ACHN (cell line): Measurements from ENCODE around the gene SRBD1.

Experiments used
- DNase-seq: peaks from one replicate; pipeline ENCODE4 v3.0.0-alpha.2; 2015
- in situ Hi-C: cut with HindIII; loops from 2 replicates; pipeline ENCODE4 v1.10.0; 2017; ENCODE audit warnings: low sequenced_read_pairs, low pct_ligation_motif_present, low pct_unique_long_range_greater_than_20kb

Gene SRBD1

DNA sequence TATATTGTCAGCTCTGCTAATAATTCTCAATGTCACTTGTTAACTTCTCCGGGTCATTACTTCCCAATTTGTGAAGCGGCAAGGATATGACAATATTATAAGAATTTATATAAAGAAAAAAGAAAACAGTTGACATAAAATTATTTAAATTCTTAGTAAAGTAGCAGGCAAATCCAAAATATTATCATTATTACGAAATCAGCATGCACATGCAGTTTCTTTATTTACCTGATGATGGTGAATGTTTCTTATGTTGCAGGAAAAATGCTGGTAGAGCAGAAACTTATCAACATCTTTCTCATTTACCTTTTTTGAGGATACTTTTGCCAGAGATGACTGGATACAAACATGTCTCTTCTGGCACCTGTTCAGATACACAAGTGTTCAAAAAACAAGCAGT, 38.1 kb downstream of the SRBD1 start:
- in situ Hi-C loops, result no loop called here
- no peak for DNase-seq

DNA sequence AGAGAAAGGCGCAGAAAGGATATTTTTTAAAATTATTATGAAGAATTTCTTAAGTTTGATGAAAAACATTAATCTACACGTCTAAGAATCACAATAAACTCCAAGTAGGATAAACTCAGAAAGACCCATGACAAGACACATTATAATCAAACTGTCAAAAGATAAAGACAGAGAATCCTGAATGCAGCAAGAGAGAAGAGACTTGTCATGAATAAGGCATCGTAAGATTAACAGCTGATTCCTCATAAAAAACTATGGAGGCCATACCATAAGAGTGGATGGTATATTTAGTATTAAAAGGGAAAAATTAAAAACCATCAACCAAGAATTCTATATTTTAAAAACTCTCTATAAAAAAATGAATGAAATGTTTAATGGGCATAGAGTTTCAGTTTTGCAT, 39.1 kb downstream of the SRBD1 start:
- DNase-seq, result no peak
- in situ Hi-C loops, result no loop called here

DNA sequence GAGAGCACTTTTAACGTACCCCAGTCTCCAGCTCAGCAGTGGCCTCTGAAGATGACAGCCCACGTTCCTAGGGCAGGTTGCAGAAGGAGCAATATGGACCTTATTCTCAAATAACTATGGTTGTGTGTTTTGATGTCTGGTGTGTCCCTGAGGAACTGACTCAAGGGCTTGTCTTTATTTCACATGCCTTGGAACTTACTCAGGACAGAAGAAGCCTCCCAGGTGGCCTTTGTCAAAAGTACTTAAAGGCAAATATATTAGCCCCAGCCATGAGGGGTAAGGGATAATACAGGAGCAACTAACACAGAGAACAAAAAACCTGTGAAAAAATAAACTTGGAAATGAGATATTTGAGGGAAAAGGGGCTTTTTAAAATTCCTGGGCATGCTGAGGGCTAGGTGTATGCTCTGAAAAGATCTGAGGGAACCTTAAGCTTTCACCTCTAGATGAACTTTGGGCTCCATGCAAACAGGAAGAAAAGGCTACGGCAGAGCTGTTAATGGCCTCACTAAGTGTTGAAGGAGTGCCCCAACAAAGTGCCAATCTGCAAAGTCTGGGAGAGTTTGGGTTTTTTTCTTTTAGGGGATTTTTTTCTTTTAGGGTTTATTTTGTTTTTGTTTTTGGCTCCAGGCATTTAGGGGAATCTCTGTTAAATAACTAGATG, 40.3 kb downstream of the SRBD1 start:
- DNase-seq, result no peak
- in situ Hi-C loops, result no loop called here

DNA sequence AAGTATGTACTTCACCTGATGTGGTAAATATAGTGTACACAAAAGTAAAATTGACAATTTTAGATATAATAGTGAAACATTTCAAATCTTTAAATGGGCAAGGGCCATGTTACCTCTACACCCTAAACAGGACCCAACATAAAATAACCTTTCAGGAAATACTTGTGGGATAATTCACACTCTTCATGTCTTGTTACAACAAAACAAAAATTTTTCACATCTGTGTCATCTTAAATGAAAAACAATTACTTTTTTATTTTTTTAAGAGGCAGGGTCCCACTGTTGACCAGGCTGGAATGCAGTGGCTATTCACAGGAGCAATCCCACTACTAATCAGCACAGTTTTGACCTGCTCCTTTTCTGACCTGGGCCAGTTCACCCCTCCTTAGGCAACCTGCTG, 42.1 kb downstream of the SRBD1 start:
- DNase-seq, result no peak
- in situ Hi-C loops, result no loop called here

DNA sequence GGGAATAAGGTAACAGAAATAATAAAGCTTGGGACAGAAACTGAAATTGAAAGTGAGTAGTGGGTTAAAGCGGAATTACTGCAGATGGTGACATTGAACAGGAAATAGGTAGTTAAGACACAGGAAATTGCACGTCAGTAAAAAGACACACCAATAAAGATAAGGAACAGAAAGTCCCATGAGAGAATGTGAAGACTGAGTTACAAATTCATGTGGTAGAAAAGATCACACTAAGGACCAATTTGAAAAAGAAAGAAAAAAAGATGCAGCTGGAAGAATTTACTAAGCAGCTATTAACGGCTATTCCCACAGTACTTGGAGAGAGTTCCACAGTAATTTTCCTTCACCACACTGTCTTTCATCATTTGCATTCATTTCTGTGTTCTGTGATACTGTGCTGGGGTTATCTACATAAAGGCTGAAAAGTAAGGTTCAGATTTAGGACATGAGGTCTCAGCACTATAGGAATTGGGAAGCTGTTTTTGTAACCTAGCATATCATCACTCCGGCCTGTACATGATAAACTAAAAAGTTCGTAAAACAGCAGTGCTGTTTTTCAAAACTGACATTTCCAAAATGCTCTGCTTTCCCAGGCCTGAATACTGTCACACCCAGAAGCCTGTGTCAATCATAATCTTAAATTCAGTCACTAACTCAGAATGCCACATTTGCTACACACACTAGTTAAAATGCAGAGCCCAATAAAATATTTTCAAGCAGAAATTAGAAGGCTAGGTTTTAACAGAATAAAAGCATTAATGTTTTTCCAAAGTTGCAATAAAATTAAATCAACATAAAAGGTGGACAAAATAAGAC, 42.9 kb downstream of the SRBD1 start:
- in situ Hi-C loops, result no loop called here
- DNase-seq, result no peak

DNA sequence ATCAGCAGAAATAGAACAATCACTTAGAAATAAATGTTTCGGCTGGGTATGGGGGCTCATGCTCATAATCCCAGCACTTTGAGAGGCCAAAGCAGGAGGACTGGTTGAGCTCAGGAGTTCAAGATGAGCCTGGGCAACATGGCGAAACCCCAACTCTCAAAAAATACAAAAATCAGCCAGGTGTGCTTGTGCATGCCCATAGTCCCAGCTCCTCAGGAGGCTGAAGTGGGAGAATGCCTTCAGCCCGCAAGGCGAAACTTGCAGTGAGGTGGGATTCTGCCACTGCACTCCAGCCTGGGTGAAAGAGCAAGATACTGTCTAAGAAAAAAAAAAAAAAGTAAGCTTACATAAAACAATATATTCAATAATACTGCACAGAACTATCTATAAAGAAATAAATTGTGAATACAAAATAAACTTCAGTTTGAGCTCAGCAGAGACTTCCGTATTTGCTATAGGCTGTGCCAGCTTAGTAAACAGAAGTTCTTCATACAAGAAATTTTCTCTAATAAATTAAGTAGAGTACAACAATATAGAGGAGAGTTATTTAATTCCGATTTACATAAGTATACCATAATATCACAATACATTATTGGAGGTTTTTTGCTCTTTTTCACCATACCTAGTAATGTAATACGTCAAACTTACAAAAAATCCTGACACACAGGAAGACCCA, 43.6 kb downstream of the SRBD1 start:
- in situ Hi-C loops, result no loop called here
- DNase-seq, result no peak

DNA sequence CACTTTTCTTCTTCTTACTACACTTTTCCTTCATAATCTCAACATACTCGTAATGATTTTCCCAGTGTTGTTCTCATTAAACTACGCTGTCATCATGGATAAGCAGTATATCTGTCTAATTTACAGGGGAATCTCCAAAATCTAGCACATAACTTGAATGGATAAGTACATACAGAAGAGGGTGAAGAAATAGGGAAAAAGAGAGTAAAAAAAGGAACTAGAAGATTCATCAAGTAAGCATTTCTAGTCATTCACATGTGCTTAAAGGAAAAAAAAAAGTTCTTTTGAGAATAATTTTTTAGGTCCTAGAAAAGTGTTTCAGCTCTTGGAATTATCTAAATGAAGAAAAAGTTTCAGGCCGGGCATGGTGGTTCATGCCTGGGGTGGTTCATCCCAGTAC, 51.6 kb downstream of the SRBD1 start:
- in situ Hi-C loops, result no loop called here
- DNase-seq, result no peak

DNA sequence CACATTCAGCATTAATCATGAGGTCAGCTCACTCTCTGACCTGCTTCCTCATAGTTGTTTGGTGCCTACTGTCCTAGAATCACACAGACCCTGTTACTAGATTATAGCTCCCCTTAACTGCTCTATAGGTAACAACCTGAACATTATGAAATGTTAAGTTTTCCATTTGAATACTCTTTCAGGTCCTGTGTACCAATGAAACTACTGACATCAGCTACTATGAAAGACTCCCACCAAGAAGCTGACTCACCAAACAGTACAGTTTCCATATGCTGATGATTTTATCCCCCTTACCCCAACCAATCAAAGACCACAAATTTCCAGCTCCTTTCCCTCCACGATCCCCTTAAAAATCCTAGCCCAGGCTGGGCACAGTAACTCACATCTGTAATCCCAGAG, 56.3 kb downstream of the SRBD1 start:
- in situ Hi-C loops, result no loop called here
- no peak for DNase-seq

DNA sequence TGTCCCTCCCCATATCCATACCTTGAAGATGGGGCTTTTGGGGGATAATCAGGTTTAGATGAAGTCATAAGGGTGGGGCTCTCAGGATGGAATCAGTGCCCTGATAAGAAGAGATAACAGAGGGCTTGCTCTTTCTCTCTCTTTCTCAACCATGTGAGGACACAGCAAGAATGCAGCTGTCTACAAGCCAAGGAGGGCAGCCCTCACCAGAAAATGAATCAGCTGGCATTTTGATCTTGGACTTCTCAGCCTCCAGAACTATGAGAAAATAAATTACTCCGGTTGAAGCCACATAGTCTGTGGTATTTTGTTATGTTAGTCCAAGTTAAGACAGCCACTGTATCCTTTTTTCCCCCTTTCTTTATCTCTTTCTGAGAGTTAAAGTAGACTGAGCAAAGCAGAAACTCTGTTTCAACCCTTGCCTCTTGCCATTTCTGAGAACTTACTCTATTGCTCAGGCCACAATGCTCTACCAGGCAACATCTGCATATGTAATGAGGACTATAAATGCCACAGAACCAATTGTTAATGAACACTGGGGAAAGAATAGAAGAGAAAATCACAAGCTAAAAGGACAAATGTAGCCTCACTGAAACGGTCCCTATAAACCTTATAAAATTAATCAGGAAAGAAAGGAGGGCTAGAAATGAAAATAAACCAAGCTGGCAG, 56.9 kb downstream of the SRBD1 start:
- no peak for DNase-seq
- in situ Hi-C loops, result no loop called here

DNA sequence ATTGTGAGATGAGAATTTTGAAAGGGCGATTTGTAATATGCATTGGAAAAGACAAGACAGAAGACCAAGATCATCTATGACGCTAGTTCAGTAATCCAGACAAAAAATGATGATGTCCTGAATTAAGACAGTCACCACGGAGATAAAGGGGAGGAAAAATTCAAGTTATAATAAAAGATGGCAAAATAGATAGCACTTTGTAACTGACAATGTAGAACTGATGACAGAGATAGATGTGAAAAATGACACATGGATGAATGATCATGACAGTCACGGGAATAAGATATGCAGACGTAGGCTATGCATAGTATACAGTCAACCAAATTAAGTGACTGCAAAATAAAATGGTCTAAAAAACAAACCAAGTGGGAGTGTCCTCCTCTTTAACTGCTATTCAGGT, 59.2 kb downstream of the SRBD1 start:
- in situ Hi-C loops, result no loop called here

DNA sequence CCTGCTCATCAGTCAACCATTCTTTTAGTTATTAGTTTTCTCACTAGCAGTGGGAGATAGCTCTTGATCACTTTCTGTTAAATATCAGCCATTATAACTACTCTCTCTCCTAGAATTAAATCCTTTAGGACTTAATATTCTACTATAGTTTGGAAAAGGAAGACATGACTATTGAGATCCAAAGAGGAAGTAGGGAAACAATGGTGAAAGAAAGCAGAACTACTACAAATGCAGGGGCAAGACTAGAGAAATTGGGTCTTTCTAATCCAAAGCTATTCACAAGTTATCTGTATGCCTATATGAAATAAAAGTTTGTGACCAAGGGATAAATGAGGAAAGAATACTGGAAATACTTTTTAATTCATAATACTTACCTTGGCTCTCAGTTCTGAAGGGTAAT, 65.1 kb downstream of the SRBD1 start:
- no peak for DNase-seq
- in situ Hi-C loops, result no loop called here

More for the DNA sequence above, 59.2 kb downstream of the SRBD1 start:
- DNase-seq, result no peak

DNA sequence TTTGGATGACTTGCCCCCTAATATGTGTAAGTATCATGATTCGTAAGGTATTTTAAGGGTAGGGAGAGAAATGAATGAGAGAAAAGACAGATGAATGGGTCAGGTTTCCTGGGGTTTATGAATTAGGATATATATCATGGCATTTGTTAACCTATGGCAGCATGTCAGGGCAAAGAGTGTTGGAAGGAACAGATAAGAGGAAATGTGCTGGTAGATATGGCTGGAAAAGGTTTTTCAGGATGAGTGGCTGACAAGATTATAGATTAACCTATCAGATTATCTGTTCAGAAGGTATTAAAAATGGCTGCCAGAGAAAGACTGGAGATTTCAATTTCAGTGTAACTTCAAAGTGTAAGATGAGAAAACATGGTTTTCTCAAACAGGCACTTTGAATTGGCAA, 67.8 kb downstream of the SRBD1 start:
- in situ Hi-C loops, result no loop called here
- DNase-seq, result no peak

DNA sequence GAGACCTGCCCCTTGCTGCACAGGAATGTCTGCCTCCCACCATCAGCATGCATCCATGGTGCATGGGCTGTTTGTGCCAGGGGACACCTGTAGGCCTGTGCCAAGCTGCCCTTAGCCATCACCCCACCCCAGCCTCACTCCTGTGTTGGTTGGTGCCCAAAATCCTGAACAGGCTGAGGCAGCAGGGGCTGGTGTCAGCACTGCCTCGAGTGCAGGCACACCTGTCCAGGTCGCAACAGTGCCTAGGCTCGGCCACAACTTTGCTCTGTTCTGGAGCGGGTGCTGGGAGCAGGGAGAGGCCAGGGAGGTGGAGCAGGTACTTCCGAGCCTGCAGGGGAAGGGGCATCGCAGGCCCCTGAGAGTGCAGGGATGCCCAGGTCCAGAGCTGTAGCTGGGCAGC, 69.1 kb downstream of the SRBD1 start:
- in situ Hi-C loops, result no loop called here

DNA sequence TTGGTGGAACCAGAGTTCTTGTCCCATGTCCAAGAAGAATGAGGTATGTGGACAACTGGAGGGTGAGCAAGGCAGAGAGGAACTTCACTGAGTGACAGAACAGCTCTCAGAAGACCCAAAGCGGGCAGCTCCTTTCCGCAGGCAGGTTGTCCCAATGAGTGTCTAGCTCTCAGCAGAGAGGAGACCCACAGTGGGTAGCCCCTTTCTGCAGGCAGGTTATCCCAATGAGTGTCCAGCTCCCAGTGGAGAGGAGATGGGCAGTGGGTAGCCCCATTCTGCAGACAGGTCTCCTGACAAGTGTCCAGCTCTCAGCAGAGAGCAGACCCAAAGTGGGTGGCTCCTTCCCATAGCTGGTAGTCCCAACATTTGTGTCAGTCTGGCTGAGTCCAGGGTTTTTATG, 69.6 kb downstream of the SRBD1 start:
- in situ Hi-C loops, result no loop called here
- DNase-seq, result no peak

More for the DNA sequence above, 69.1 kb downstream of the SRBD1 start:
- no peak for DNase-seq

DNA sequence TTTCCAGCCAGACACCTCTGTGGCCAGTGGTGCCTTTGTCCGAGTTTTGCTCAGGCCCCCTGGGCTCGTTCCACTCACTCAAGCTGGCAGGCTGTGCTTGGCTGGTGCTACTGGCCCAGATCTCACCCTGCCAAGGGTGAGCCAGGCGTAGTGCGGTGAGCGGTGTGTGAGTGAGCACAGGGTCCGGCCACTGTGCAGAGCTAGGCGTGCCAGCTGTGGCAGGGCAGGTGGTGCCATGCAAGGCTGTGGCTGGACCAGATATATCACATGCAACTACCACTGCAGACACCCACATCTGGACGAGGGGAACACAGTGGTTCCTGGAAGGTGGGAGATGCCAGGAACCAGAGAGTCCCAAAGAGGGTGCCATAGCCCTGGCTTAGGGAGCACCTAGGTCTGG, 70.1 kb downstream of the SRBD1 start:
- no peak for DNase-seq
- in situ Hi-C loops, result no loop called here

DNA sequence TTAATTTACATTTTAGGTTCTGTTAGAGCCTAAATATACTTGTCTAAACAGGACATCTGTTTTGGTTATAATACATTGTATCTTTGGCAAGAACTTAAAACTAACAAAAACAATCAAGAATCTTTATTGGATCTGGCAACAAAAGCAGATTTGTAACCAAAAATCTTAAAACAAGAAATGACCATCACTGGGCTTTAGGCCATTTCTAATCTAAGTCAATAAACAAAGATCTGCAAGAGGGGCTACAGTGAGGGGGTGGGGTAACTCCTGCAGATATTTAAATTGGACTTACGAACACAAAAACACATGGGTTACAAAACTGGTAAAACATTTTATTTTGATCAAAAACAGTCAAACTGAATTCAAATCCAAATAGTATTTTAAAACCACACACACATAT, 77.3 kb downstream of the SRBD1 start:
- in situ Hi-C loops, result no loop called here

DNA sequence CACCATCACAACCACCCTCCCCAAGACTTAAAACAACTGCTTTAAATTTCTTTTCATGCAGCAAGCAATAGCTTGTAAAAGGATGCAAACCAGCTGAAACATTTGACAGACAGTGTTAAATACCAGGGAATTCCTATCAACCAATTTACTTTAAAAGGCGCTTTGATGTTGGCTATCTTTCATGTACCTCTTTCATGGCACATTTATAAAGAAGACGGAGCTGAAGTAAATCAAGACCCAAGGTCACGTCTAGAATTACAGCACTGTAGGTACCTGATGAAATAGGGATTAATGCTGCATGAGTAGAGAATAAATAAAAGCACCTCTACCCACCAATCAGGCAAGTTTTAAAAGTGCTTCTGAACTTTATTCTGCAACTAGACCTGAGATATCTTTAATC, 78.9 kb downstream of the SRBD1 start:
- no peak for DNase-seq
- in situ Hi-C loops, result no loop called here

More for the DNA sequence above, 77.3 kb downstream of the SRBD1 start:
- no peak for DNase-seq

DNA sequence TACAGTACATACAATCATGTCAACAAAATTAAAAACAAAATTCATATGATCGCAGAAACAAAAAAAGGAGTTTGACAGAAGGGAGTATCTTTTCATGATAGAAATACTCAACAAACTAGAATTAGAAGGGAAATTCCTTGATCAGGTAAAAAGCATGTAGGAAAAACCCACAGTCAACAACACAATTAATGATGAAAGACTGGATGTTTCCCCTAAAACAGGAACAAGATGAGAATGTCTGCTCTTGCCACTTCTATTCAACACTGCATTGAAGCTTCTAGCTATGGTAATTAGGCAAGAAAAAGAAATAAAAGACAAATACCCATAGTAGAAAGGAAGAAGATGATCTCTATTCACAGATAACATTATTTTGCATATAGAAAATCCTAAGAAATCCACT, 87.1 kb downstream of the SRBD1 start:
- no peak for DNase-seq
- in situ Hi-C loops, result no loop called here

DNA sequence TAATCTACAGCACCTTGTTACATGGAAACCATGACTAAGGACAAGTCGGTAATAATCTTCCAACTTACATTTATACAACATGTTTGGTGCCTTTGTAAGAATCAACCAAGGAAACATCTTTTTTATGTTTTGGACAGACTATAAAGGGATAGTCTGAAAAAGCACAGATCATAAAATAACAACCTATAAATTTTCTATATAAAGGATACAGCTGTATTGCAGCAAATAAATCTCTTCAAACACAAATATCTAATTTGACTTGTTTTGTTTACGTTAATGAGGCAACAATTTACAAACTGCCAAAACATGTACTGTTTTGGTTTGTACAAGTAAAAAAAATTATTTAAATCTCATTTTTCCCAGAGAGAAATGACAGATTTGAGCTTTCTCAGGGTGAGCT, 92.5 kb downstream of the SRBD1 start:
- DNase-seq, result no peak
- in situ Hi-C loops, result no loop called here
